A673 (cell line): Measurements from ENCODE around the gene GDF10. TPM values are rescaled to one million over a fixed set of nuclear protein-coding genes. Genes with fewer than 3 reads are reported as not detected.

Experiments
- BruUV-seq: library from RNA; stranded (reverse); fragments of 400-500 nt; replicated peaks from 2 replicates; lab custom pipeline; 2021; lab: Mats Ljungman, UMichigan
- CTCF ChIA-PET: fragments of 300-600 bp; sonication (Branson Sonifier 250); formaldehyde crosslinking; loops from one replicate; lab custom pipeline; 2022; ENCODE audit warnings: antibody characterized with exemption; lab: Charles Lee
- POLR2A ChIA-PET: fragments of 300-600 bp; sonication (Branson Sonifier 250); formaldehyde crosslinking; loops from one replicate; lab custom pipeline; 2022; ENCODE audit warnings: antibody characterized with exemption; ENCODE audit not compliant: low non-redundant PET; lab: Charles Lee
- DNase-seq: peaks from one replicate; pipeline ENCODE4 v3.0.0-alpha.2; 2015; ENCODE audit warnings: low spot score
- H3K27ac ChIP-seq: fragments of 200-600 bp; sonication (generic); 2 replicates; pipeline ENCODE4 v1.5.1; 2016; ENCODE audit warnings: mixed run types, low read depth, mild to moderate bottlenecking, mixed read lengths, antibody characterized with exemption, low read length; ENCODE audit not compliant: poor library complexity, severe bottlenecking
- H3K27me3 ChIP-seq: fragments of 200-600 bp; sonication (generic); replicated peaks from 2 replicates; pipeline ENCODE4 v1.6.1; 2017; ENCODE audit warnings: mixed run types, low read depth, mild to moderate bottlenecking, mixed read lengths, antibody characterized with exemption, low read length; ENCODE audit not compliant: insufficient read depth, poor library complexity
- H3K36me3 ChIP-seq: fragments of 200-600 bp; sonication (generic); 2 replicates; pipeline ENCODE4 v1.6.1; 2016; ENCODE audit warnings: mixed run types, mild to moderate bottlenecking, mixed read lengths, antibody characterized with exemption, low read length; ENCODE audit not compliant: insufficient read depth, poor library complexity, severe bottlenecking
- H3K4me1 ChIP-seq: fragments of 200-600 bp; sonication (generic); 2 replicates; pipeline ENCODE4 v1.6.1; 2017; ENCODE audit warnings: mixed run types, mild to moderate bottlenecking, mixed read lengths, antibody characterized with exemption, low read length; ENCODE audit not compliant: insufficient read depth, poor library complexity, severe bottlenecking
- H3K4me3 ChIP-seq: fragments of 200-600 bp; sonication (generic); 2 replicates; pipeline ENCODE4 v1.5.1; 2016; ENCODE audit warnings: low read depth, mixed run types, mild to moderate bottlenecking, mixed read lengths, low read length; ENCODE audit not compliant: poor library complexity, severe bottlenecking
- H3K9me3 ChIP-seq: fragments of 200-600 bp; sonication (generic); 2 replicates; pipeline ENCODE4 v1.6.1; 2016; ENCODE audit warnings: mixed run types, low read depth, mild to moderate bottlenecking, mixed read lengths, antibody characterized with exemption, low read length; ENCODE audit not compliant: poor library complexity, severe bottlenecking
- EZH2 ChIP-seq: fragments of 200-600 bp; sonication (generic); IDR thresholded peaks from 2 replicates; pipeline ENCODE4 v1.6.1; 2017; ENCODE audit warnings: borderline replicate concordance, low read depth, mild to moderate bottlenecking, mixed read lengths, antibody characterized with exemption, low read length; ENCODE audit not compliant: poor library complexity, severe bottlenecking
- intact Hi-C: fragments of 100-400 bp; cut with micrococcal nuclease; formaldehyde crosslinking; loops from one replicate; pipeline ENCODE4 v1.10.0; 2022; ENCODE audit not compliant: unreplicated experiment
- total RNA-seq: library from RNA; stranded (reverse); gene quantifications from 2 replicates; pipeline ENCODE4 v1.2.3, GENCODE V29; 2021
- TF ChIP-seq, protein P1 (sequence below): fragments of 300-800, 200-600 bp; sonication (generic); conservative IDR thresholded peaks from 2 replicates; pipeline ENCODE4 v1.5.1; 2017; ENCODE audit warnings: low read depth, mild to moderate bottlenecking, antibody characterized with exemption, low read length, moderate library complexity, mixed read lengths

Gene GDF10
- total RNA-seq, 1 experiment from 2014 or later = 0.45 TPM

DNA sequence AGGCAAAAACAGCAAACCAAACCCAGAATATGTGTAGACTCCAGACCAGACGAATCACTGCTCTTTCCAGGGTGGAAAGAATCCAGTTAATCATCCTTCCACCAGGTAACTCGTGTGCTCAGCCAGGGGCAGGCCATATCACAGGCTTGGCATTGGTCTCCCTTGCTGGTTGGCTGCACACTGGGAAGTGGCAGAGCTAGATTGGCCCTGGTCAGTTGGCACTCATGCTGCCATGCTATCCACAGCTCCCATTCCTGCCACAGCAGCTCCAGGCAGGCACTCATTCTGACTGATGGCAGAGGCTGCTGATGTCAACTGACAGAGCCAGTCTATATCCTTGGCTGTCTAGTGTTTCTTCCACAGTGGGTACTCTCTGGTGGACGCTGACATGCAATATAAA lies 9.7 kb upstream of the GDF10 start:
- POLR2A ChIA-PET = no interaction called here
- Histone ChIP-seq H3K27me3 (peaks cover 5% of the 10 kb centered on the region), H3K9me3 (no peaks in the 10 kb centered on the region), H3K36me3 (no peaks in the 10 kb centered on the region), H3K4me3 (no peak overlapping the region), H3K27ac (no peak overlapping the region), H3K4me1 (no peaks in the 10 kb centered on the region)
- TF ChIP-seq EZH2 = no peak
- TF ChIP-seq, protein P1, sequence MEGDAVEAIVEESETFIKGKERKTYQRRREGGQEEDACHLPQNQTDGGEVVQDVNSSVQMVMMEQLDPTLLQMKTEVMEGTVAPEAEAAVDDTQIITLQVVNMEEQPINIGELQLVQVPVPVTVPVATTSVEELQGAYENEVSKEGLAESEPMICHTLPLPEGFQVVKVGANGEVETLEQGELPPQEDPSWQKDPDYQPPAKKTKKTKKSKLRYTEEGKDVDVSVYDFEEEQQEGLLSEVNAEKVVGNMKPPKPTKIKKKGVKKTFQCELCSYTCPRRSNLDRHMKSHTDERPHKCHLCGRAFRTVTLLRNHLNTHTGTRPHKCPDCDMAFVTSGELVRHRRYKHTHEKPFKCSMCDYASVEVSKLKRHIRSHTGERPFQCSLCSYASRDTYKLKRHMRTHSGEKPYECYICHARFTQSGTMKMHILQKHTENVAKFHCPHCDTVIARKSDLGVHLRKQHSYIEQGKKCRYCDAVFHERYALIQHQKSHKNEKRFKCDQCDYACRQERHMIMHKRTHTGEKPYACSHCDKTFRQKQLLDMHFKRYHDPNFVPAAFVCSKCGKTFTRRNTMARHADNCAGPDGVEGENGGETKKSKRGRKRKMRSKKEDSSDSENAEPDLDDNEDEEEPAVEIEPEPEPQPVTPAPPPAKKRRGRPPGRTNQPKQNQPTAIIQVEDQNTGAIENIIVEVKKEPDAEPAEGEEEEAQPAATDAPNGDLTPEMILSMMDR = no peak
- no TSS peak for BruUV-seq
- CTCF ChIA-PET = no interaction called here
- DNase-seq = no peak
- intact Hi-C loops = no loop called here

DNA sequence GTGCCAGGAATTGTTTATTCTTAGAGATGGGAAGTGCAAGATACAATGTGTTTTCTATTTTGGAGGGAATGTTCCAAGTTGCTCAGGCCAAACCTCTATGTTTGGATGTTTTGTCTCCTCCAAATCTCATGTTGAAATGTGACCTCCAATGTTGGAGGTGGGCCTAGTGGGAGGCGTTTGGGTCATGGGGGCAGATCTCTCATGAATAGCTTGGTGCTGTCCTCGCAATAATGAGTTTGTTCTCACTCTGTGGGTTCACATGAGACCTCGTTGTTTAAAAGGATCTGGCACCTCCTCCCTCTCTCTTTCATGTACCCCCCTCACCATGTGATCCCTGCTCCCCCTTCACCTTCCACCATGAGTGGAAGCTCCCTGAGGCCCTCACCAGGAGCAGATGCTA lies 8.3 kb upstream of the GDF10 start:
- no peak for DNase-seq
- ChIA-PET POLR2A (no interaction called here), CTCF (no interaction called here)
- Histone ChIP-seq H3K4me3 (no peak overlapping the region), H3K9me3 (no peaks in the 10 kb centered on the region), H3K27me3 (peaks cover 17% of the 10 kb centered on the region), H3K27ac (no peak overlapping the region), H3K36me3 (no peaks in the 10 kb centered on the region), H3K4me1 (no peaks in the 10 kb centered on the region)
- intact Hi-C loops = no loop called here
- TF ChIP-seq EZH2 = no peak
- TF ChIP-seq, protein P1 = no peak
- BruUV-seq = no TSS peak

DNA sequence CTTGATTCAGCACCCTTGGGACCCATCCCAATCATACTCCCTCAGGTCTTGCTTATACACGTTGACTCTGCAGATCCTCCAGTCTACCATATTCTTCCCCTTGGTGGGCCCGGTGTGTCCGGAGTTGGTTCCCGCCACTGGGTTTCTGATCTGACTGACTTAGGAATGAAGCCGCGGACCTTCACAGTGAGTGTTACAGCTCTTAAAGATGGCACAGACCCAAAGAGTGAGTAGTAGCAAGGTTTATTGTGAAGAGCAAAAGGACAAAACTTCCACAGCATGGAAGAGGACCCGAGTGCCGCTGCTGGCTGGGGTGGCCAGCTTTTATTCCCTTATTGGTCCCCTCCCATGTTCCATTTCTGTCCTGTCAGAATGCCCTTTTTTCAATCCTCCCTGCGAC lies 5.9 kb upstream of the GDF10 start:
- Histone ChIP-seq H3K9me3 (no peaks in the 10 kb centered on the region), H3K27ac (no peak overlapping the region), H3K27me3 (peaks cover 40% of the 10 kb centered on the region), H3K4me1 (no peaks in the 10 kb centered on the region), H3K4me3 (no peak overlapping the region), H3K36me3 (no peaks in the 10 kb centered on the region)
- no TSS peak for BruUV-seq
- intact Hi-C loops = no loop called here
- no peak for DNase-seq
- TF ChIP-seq, protein P1 = no peak
- no peak for TF ChIP-seq EZH2
- POLR2A ChIA-PET = no interaction called here
- CTCF ChIA-PET = no interaction called here
